ENCODE measurements around the gene ORAI2. TPM values are rescaled to one million over a fixed set of nuclear protein-coding genes. Genes with fewer than 3 reads are reported as not detected.

The ORAI2 gene
- total and polyA plus RNA-seq, 2 of the 4 experiments (the other 2 are of a cell fraction): 52.0 to 58.3 TPM

DNA sequence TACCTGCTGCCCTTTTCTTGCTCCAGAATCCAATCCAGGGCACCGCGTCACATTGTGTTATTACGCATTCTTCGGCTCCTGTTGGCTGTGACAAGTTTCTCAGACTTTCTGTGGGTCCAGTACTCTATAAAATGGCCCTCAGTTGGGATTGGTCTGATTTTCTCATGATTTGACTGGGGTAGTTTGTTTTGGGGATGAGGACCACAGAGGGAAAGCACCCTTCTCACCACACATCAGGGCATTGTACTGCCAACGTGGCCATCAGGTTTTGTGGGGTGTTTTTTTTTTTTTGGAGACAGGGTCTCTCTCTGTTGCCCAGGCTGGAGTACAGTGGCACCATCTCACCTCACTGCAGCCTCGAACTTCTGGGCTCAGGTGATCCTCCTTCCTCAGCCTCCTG lies 17.0 kb upstream of the ORAI2 start:
- Histone ChIP-seq H2BK20ac (ENCODE audit: low read depth, low read length) (no peak overlapping the region), H3K27me3 (ENCODE audit: control insufficient read depth, insufficient read depth, low read length) (no peaks in the 10 kb centered on the region), H3K4ac (ENCODE audit: low read depth, low read length) (no peak overlapping the region), H2BK5ac (ENCODE audit: low read depth, low read length, poor library complexity, severe bottlenecking) (no peak overlapping the region), H3K27ac (ENCODE audit: insufficient read depth, low read length) (no peak overlapping the region), H4K91ac (ENCODE audit: insufficient read depth, low read depth, low read length) (no peak overlapping the region), H4K5ac (ENCODE audit: low read depth, low read length) (no peak overlapping the region), H4K20me1 (ENCODE audit: insufficient read depth, low read length) (peaks cover 9% of the 10 kb centered on the region), H3K9ac (ENCODE audit: low read depth, low read length) (no peak overlapping the region), H3K9me3 (ENCODE audit: control insufficient read depth, insufficient read depth, low read length) (no peaks in the 10 kb centered on the region), H3K9me1 (ENCODE audit: insufficient read depth, low read length) (peaks cover 3% of the 10 kb centered on the region; the same call in 1 of the 2 replicates), H3K4me1 (ENCODE audit: control insufficient read depth, insufficient read depth, low read length) (no peaks in the 10 kb centered on the region), H3K4me2 (ENCODE audit: low read depth, low read length) (no peak overlapping the region), H3K56ac (ENCODE audit: extremely low read depth, insufficient read depth, low read length) (no peak overlapping the region), H2AFZ (replicated peaks; ENCODE audit: low read length, poor library complexity) (no peak overlapping the region), H3K79me1 (ENCODE audit: low read depth in 1 of 2, low read length in 2 of 2) (peaks cover 33 to 68% of the 10 kb centered on the region in 2 experiments), H3K4me3 (ENCODE audit: insufficient read depth, low read depth, low read length) (no peak overlapping the region), H3K23ac (ENCODE audit: low read depth, low read length) (no peak overlapping the region), H2BK15ac (ENCODE audit: low read depth, low read length) (no peak overlapping the region), H2AK5ac (ENCODE audit: low read depth, low read length) (no peak overlapping the region), H3K36me3 (ENCODE audit: control insufficient read depth, insufficient read depth, low read length) (peaks cover 53% of the 10 kb centered on the region), H2BK120ac (ENCODE audit: low read depth, low read length) (no peak overlapping the region), H3K18ac (ENCODE audit: low read depth, low read length) (no peak overlapping the region), H3K14ac (replicated peaks; ENCODE audit: low read depth, low read length) (no peak overlapping the region), H2AK9ac (replicated peaks; ENCODE audit: low read depth, low read length, poor library complexity) (no peak overlapping the region), H4K8ac (ENCODE audit: low read depth in 2 of 2, low read length in 2 of 2) (no peak overlapping the region)
- in situ Hi-C loops (cut with MboI; ENCODE audit: low sequenced_read_pairs) (no loop called here), dilution Hi-C loops (cut with HindIII; ENCODE audit: low sequenced_read_pairs, unreplicated experiment) (no loop called here), intact Hi-C loops (cut with micrococcal nuclease) (no loop called here)
- DNase-seq (no peak), ATAC-seq (ENCODE audit: low read depth) (no peak)
- no peak for TF ChIP-seq SMC3 (IDR thresholded peaks at IDR 0.05; ENCODE audit: low read depth, low read length)
- TF ChIP-seq CEBPB (IDR thresholded peaks at IDR 0.05; ENCODE audit: low read depth, low read length): no peak
- TF ChIP-seq BHLHE40 (IDR thresholded peaks at IDR 0.05; ENCODE audit: low read depth, low read length): no peak
- no peak for TF ChIP-seq USF2 (IDR thresholded peaks at IDR 0.05; ENCODE audit: low read depth, low read length)
- TF ChIP-seq FOS (IDR thresholded peaks at IDR 0.05; ENCODE audit: low read depth, low read length): no peak
- no peak for TF ChIP-seq CTCF (conservative IDR thresholded peaks at IDR 0.05; ENCODE audit: low read depth, low read length)
- TF ChIP-seq CHD1 (IDR thresholded peaks at IDR 0.05; ENCODE audit: low read depth, low read length): no peak
- TF ChIP-seq ELK1 (IDR thresholded peaks at IDR 0.05; ENCODE audit: borderline replicate concordance, low read depth, low read length): no peak
- TF ChIP-seq MAFK (IDR thresholded peaks at IDR 0.05; ENCODE audit: low read depth, low read length): no peak
- no peak for TF ChIP-seq RCOR1 (IDR thresholded peaks at IDR 0.05; ENCODE audit: insufficient replicate concordance, low read length)
- no peak for TF ChIP-seq MAZ (IDR thresholded peaks at IDR 0.05; ENCODE audit: borderline replicate concordance, low read depth, low read length)
- no peak for TF ChIP-seq RFX5 (IDR thresholded peaks at IDR 0.05; ENCODE audit: low read depth, low read length)
- POLR2A ChIA-PET (ENCODE audit: unreplicated experiment): no interaction called here
- WGBS, 2 experiments (ENCODE audit: extremely low coverage in 2 of 2, insufficient read length in 1 of 2): no CpG with 5 or more reads among the region's 6 CpGs
- no TSS peak for BruUV-seq (replicated peaks)
- CTCF ChIA-PET: no interaction called here

All from IMR-90 (cell line).